OCI-M2 (cell line): ENCODE results near the gene HNRNPUL1.

Experiments used
- DNase-seq: peaks from one replicate; lab custom pipeline; 2025; ENCODE audit not compliant: unreplicated experiment; lab: John Stamatoyannopoulos, UW

HNRNPUL1 gene

DNA sequence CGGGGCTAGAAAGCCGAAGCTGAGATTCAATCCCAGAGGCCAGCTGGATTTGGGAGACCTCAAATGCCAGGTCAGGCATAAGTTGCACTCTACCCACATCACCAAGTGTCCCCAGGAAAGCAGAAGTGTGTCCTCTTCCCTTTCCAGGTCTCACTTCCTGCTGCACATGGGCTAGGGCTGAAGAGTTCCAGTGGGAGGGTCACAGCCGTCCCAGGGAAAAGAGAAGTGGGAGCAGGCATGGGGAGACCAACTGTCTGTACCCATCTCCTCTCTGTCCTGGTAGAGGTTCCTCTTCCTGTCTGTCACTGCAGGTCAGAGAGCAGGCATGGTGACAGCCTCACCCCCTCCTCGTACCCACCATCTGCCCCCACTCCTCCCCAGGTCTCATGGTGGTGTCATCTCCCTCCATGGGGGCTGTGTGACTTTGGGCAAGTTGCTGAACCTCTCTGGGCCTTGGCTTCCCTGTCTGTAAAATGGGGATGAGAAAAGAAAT, 30.4 kb upstream of the HNRNPUL1 start:
- no peak for DNase-seq

DNA sequence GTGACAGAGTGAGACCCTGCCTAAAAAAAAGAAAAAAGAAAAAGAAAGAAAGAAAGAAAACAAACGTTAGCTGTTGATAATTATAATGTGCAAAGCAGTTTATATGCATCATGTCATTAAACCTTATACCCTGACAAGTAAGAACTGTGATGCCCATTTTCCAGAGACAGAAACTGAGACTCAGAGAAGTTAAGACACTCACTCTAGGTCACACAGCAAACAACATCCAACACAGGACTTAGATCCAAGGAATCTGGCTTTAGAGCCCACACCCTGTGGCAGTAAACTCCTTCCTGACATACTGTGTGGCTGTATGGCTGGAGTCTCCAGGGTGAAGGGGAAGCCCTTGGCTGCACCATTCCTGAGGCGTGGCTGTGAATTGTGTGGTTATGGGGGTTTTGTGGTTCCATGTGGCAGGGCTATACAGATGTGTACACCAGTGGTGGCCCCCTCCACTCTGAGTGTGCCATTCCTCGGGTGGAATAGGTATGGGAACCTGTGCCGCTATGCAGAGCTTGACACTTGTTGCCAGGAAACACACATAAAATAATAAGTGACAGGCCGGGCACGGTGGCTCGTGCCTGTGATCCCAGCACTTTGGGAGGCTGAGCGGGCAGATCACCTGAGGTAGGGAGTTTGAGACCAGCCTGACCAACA, 29.5 kb upstream of the HNRNPUL1 start:
- DNase-seq: no peak

DNA sequence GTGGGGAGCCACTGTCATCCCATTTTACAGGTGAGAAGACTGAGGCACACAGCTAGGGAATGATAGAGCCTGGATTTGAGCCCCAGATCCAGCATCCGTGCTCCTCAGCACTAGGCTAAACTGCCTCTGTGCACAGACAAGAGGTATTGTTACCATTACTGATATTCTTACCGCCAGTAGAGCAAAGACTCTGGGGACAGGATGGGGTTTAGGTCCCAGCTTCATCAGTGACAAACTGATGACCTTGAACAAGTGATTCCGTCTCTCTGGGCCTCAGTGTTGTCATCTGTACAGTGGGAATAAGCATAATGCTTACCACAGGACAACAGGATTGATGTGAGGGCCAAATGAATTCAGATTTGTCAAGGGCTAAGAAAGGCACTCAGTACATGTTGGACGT, 28.7 kb upstream of the HNRNPUL1 start:
- DNase-seq: no peak

DNA sequence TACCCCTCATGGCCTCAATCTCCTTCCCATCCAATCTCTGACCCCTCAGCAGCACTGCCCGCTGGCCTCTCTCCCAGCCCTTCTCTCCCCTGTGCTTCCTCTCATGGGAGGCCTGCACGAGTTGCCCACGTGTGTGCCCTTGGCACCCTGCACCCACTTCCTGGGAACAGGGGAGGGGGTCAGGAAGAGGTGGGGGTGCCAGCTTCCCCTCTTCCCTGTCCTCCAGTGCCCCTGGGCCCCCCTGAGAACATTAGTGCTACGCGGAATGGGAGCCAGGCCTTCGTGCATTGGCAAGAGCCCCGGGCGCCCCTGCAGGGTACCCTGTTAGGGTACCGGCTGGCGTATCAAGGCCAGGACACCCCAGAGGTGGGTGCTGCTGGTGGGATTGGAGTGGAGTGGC, 25.9 kb upstream of the HNRNPUL1 start:
- no peak for DNase-seq

DNA sequence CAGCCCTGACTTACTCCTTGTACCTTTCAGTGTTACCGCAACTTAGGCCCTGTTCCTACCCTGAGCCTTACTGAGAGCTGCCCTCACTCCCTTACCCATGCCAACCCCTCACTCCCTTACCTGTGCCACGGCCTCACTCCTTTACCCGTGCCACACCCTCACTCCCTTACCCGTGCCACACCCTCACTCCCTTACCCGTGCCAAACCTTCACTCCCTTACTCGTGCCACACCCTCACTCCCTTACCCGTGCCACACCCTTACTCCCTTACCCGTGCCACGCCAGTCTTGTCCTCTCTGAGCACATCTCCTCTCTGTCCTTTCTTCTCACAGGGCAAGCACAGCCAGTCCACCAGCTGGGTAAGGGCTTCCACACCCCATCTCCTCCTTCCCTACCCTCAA, 24.8 kb upstream of the HNRNPUL1 start:
- DNase-seq: no peak

DNA sequence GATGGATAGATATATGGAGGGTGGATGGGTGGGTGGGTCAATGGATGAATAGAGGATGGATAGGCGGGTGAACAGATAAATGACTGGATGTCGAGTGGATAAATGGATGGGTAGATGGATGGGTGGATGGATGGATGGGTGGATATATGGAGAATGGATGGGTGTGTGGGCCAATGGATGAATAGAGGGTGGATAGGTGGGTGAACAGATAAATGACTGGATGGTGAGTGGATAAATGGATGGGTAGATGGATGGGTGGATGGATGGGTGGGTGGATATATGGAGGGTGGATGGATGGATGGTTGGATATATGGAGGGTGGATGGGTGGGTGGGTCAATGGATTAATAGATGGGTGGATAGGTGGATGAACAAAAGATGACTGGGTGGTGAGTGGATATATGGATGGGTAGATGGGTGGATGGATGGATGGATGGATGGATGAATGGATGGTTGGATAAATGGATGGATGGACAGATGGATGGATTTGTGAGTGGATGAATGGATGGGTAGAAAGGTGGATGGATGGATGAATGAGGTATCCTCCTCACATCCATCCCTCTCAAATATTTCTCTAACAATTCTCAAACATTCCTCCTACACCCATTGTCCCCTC, 24.1 kb upstream of the HNRNPUL1 start:
- DNase-seq: no peak

DNA sequence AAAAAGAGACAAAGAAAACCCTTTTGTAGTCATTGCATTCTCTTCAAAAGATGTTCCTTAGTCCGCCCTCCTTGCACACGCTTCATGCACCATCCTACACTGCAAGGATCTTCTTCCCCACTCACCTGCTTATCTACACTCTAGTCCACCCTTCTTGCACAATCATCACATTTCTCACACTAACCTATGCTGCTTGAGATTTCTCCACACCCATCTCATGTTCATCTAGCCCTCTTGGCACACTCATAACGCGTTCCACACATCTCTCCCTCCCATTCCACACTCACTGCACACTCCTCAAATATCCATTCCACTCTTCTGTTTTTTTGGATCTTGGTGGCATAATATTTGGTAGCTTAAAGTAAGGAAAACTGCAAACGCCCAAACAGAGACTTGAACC, 22.3 kb upstream of the HNRNPUL1 start:
- no peak for DNase-seq

DNA sequence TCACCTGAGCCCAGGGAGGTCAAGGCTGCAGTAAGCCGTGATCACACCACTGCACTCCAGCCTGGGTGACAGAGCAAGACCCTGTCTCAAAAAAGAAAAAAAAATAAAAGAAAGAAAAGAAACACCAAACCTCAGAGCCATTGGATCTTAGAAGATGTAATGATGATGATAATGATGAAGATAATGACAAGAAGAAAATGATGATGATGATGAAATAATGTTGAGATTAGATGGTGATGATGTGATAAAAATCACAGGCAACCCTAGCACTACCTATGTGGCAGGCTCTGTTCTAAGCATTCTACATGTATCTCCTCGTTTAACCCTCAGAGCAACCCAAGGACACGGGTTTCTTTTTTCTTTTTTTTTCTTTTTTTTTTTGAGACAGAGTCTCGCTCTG, 20.1 kb upstream of the HNRNPUL1 start:
- DNase-seq: no peak

DNA sequence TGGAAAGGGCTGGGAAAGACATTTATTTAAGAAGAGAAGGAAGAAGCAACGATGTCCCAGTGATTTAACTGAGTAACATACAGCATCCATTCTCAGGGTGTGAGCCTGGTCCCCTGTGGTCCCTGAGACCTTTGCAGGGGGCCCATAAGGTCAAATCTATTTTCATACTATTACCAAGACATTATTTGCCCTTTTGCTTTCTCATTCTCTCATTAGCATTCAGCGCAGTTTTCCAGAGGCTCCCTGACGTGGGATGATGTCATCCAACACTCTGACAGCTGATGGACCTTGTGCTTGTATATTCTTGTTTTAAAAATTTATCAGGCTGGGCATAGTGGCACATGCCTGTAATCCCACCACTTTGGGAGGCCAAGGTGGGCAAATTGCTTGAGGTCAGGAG, 18.3 kb upstream of the HNRNPUL1 start:
- DNase-seq: no peak

DNA sequence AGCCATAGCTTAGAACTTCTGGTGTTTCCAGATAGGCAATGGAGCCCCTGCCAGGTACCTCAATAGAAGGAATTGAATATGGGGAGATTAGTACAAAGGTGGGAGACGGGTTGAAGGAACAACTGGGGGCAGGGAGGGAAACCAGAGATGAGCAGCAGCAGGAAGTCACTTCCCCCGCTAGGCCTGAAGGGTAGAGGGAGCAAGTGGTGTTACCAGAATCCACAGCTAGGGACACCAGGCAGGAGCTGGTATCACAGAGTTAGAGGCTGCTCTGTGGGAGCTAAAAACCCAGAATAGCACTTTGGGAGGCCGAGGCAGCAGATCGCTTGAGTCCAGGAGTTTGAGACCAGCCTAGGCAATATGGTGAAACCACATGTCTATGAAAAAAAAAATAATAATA, 15.3 kb upstream of the HNRNPUL1 start:
- no peak for DNase-seq

DNA sequence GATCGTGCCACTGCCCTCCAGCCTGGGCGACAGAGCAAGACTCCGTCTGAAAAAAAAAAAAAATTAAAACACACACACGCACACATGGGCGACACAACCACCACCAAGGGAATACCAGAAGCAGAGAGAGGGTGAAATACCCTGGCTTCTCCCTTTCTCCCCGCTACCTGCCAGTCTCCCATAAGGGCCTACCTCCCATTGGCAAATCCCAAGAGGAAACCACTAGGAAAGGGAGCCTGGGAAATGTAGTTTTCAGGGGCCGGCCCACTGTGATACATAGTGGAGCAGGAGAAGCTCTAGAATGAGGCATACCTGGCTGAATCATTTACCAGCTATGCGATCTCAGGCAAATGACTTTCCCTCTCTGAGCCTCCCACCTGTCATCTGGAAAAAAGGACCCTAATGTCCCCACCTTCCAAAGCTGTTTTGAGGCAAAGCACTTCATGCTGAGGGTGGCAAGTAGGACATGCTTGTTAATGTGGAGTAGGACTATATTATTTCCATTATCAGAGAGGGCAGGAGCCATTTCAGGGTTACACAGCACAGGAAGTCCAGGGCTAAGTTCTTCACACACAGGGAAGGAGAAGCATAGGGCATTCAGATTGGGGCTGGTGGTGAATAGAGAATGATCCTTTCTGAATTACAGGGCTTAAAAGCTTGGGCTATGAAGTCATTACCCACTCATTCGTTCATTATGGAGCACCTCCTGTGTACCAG, 14.3 kb upstream of the HNRNPUL1 start:
- DNase-seq: no peak

DNA sequence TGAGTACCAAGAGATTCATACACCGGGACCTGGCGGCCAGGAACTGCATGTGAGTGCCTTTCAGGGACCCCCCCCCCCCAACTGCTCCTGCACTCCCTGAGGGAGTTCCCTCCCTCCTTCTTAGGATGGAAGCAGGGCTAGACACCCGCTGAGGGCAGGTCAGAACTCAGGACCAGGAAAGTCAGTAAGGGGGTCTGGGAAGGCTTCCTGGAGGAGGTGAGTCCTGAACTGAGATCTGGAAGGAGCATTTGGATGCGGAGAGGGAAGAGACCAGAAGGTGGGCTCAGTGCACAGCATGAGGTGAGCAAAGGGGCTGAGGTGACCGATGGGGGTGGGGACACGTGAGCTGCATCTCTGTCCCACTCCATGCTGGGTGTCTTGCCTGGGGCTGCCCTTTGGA, 10.5 kb upstream of the HNRNPUL1 start:
- DNase-seq: no peak

DNA sequence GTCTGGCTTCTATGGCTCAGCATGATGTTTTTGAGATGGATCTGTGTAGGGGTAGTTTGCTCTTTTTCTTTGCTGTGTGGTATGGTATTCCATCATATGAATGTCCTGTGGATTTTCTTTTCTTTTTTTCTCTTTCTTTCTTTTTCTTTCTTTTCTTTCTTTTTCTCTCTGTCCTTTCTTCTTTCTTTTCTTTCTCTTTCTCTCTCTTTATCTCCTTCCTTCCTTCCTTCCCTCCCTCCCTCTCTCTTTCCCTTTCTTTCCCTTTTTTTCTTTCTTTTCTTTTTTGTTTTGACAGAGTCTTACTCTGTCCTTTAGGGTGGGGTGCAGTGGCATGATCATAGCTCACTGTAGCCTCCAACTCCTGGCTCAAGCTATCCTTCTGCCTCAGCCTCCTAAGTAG, 9.0 kb upstream of the HNRNPUL1 start:
- DNase-seq: no peak

DNA sequence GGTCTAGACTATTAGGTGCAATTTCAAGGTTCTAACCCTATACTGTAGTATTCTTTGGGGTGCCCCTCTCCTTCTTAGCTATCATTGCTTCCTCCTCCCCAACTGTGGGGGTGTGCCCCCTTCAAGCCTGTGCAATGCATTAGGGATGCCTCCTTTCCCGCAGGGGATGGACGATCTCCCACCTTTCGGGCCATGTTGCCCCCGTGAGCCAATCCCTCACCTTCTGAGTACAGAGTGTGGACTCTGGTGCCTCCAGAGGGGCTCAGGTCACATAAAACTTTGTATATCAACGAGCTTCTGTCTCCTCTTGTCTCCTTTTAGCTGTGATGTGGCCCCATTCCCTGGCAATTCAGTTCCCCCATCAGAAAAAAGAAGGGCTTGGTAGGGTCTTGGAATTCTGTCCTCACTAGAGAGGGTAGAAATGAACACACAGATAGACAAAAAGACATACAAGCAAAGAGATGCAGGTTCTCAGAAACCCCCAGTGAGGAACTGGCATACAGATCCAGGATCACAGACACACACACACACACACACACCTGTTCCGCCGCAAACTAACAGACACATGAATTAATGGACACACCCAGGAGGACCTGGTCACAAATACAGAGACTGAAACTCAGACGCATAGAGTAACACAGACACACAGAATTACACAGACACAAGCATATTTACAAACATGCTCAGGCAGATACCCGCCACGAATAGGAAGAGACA, 2.5 kb upstream of the HNRNPUL1 start:
- DNase-seq: no peak

DNA sequence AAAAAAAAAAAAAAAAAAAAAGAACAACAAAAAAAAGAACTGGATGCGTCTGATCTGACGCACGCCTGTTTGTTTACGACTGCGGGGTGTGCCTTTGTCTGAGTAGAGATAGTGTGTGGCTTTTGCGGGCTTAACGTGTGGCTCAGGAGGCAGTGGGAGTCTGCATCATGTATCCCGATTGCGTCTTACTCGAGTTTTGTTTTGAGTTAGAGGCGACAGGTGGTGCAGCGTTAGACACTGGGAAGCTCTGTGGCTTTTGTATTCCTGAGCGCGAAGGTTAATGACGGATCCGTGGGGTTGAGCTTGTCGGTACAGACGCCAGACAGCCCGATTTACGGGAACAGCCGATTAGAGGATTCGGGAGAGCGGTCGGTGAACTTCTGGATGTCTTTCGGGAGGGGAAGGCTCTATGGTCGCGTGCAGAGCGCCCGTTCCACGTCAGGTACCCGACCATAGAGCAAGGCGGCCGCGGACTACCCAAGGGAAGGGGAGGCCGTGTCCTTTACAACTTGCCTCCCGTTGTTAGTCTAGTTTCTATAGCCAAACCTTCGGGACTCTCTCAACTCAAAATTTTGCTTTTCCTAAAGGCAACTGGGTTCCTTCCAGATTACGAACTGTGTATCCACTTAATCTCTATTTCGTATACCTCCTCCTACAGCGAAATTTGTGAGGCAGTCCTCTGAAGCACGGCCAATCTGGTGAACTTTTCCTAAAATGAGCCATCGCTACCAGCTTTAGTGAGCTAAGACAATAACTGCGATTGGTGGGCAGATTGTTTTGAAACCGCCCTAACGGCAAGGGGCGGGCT, 926 bp upstream of the HNRNPUL1 start:
- DNase-seq: no peak

DNA sequence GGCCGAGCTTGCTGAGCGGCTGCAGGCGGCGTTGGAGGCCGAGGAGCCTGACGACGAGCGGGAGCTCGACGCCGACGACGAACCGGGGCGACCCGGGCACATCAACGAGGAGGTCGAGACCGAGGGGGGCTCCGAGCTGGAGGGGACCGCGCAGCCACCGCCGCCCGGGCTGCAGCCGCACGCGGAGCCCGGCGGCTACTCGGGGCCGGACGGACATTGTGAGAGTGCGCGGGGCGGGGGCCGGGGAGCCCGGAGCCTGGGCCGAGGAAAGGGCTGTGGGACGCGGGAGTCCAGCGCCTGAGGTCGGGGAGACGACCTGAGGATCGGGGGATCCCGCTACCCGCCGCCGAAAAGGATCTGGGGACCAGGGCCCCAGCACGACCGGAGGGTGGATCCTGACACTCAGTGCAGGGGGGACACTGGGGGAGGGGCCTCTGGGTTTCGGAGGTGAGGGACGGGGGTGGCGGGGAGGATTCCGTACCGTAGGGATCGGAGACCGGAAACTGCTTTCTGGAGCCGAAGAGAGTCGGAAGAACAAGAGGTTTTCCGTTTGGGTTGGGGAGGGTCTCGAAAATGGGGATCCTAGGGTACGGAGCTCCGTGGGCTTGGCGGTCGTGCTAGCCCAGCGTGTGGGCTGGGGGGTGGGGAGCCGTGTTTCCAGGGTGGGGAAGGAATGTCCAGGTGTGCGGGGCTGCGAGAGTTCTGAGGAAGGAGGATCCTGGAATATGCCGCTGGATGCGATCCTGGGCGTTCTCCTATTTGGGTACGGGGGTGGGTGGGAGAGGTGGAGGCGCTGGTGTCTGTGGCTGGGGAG, 616 bp downstream of the HNRNPUL1 start:
- no peak for DNase-seq

DNA sequence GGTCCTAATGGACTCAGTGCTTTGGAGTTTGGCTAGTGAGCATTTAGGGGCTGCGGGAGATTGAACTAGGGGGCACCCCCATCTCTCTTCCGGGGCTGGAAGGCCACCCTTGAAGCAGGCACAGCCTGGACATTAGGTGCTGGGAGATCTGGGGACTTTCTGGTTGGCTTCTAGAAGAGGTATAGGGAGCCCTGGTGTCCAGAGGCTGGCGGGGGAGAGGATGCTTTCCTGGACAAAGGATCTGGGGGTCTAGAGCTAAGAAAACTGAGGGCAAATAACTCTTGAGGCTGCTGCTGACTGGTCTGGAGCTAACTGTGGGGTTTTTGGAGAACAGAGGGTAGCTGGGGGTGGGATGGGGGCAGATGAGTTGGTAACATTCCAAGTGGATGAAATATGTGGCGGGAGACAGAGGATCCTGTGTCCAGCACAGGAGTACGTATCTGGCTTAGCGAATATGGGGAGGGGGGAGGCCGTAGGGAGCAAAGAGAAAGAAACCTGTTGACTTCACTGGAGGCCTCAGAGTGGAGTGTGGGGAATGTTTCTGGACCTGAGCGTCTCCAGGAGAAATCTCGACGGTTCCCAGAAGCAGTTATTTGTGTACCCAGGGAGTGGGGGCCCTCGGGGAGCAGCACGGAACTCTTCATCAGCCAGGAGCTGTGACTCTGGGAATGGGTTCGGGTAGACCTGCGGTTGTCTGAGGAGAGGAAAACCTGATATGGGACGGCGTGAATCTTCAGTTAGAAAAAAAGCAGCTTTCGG, 1.4 kb downstream of the HNRNPUL1 start:
- no peak for DNase-seq

DNA sequence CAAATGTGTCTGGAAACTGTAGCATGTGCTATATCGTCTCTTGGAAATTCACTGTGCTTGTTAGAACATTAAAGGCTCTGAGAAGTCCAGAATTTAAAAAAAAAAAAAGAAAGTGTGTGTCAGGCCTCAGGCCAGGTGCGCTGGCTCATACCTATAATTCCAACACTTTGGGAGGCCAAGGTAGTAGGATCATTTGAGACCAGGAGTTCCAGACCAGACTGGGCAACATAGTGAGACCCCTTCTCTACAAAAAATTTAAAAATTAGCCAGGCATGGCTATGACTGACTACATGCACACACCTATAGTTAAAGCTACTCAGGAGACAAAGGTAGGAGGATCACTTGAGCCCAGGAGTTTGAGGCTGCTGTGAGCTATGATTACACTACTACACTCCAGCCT, 4.9 kb downstream of the HNRNPUL1 start:
- no peak for DNase-seq

DNA sequence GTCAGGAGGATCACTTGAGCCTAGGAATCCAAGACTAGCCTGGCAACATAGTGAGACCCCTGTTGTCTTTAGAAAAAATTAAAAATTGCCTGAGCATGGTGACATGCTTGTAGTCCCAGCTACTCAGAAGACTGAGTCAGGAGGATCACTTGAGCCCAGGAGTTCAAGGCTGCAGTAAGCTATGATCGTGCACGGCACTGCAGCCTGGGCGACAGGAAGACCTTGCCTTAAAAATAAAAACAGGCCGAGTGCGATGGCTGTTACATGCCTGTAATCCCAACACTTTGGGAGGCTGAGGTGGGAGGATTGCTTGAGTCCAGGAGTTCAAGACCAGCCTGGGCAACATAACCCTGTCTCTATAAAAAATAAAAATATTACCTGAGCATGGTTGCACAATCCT, 5.4 kb downstream of the HNRNPUL1 start:
- no peak for DNase-seq
